ENCODE results near the gene PLAAT2. TPM values are rescaled to one million over a fixed set of nuclear protein-coding genes. Genes with fewer than 3 reads are reported as not detected.
A peak's percentile ranks its signal among the peaks of the same experiment; 100 is the strongest.

Gene PLAAT2
- polyA plus RNA-seq, 3 donors, result not detected

DNA sequence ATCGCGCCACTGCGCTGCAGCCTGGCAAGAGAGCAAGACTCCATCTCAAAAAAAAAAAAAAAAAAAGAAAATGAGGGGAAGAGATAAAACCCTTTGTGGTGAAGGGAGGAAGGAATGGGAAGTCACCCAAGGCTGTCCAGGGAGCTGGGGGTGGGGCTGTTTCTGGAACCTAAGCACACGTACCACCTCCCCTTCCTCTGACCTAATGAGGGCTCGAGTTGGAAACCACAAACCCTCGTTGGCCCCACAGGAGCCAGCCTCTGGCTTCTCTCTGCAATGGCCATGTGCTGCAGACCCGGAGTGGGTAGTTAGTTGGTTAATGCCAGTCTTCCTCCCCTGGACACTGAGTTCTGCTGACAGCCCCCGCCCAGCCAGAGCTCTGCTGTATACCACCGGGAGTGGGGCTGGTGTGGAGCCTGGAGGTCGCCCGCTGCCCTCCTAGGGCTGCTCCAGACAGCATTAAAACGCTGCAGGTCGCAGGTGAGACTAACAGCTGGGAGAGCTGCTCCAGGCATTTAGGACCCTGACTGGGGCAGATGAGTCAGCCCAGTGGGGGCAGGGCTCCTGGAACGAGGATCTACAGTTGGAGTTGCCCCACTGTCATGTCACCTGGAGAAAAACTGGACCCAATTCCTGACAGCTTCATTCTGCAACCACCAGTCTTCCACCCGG lies 57.2 kb downstream of the PLAAT2 start, which contains the start of gene LGALS12:
Gene LGALS12, plus strand, starts transcription at position 228 of the 672 bp plus-strand sequence. Its CDS starts 375 bp downstream, at position 603.
- peaks cover 23 to 30% of the 10 kb centered on the region in 2 donors for H3K36me3 Mint-ChIP-seq
- peaks cover 71% of the 10 kb centered on the region for H3K4me1 Mint-ChIP-seq
- peaks cover 74 to 75% of the 10 kb centered on the region in 2 donors for H3K4me1 ChIP-seq (ENCODE audit: control insufficient read depth in 1 of 2, insufficient read depth in 2 of 2, low read length in 2 of 2)
- H3K27ac Mint-ChIP-seq, result peak within 1 kb of the TSS; percentile 78 to 97 (median 92)
- H3K36me3 ChIP-seq (replicated peaks in 1 of 2; ENCODE audit: control insufficient read depth in 1 of 2, insufficient read depth in 2 of 2, low read length in 2 of 2), result peaks cover 21 to 27% of the 10 kb centered on the region in 2 donors
- H3K9me3 ChIP-seq (replicated peaks in 1 of 2; ENCODE audit: control insufficient read depth in 1 of 2, insufficient read depth in 1 of 2, low read length in 2 of 2), result no peaks in the 10 kb centered on the region
- intact Hi-C loops (cut with micrococcal nuclease), result loop anchor here in 1 of 2 donors (10.0 kb wide), 1 partner anchor 119 kb away; no protein-coding TSS in a partner anchor
- DNase-seq, result peak; percentile 45 to 64 (median 47)
- peak within 1 kb of the TSS; percentile 77 to 93 for H3K4me3 Mint-ChIP-seq
- H3K27me3 ChIP-seq (ENCODE audit: control insufficient read depth in 2 of 2, insufficient read depth in 2 of 2, low read length in 2 of 2), result no peaks in the 10 kb centered on the region
- TF ChIP-seq, protein P1, sequence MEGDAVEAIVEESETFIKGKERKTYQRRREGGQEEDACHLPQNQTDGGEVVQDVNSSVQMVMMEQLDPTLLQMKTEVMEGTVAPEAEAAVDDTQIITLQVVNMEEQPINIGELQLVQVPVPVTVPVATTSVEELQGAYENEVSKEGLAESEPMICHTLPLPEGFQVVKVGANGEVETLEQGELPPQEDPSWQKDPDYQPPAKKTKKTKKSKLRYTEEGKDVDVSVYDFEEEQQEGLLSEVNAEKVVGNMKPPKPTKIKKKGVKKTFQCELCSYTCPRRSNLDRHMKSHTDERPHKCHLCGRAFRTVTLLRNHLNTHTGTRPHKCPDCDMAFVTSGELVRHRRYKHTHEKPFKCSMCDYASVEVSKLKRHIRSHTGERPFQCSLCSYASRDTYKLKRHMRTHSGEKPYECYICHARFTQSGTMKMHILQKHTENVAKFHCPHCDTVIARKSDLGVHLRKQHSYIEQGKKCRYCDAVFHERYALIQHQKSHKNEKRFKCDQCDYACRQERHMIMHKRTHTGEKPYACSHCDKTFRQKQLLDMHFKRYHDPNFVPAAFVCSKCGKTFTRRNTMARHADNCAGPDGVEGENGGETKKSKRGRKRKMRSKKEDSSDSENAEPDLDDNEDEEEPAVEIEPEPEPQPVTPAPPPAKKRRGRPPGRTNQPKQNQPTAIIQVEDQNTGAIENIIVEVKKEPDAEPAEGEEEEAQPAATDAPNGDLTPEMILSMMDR (IDR thresholded peaks at IDR 0.05), result no peak
- H3K9ac ChIP-seq (ENCODE audit: insufficient read depth, low read length, poor library complexity, severe bottlenecking), result peak within 1 kb of the TSS; percentile 44
- peak within 1 kb of the TSS; percentile 87 for H3K4me2 ChIP-seq (replicated peaks; ENCODE audit: extremely low read depth, low read length, poor library complexity, severe bottlenecking)
- no peaks in the 10 kb centered on the region for H3K27me3 Mint-ChIP-seq (ENCODE audit: low read depth in 3 of 3)
- peak within 1 kb of the TSS; percentile 43 to 60 for H3K27ac ChIP-seq (ENCODE audit: low read depth in 1 of 2, low read length in 2 of 2)
- peak within 1 kb of the TSS; percentile 32 to 79 (median 36) for H3K4me3 ChIP-seq (replicated peaks in 1 of 3; ENCODE audit: low read depth in 2 of 3, low read length in 3 of 3)
- 1% methylated on average over 11 of the region's 15 CpGs for WGBS (ENCODE audit: insufficient coverage)
- peaks cover 0 to 7% (median 3%) of the 10 kb centered on the region in 7 donors for H3K9me3 Mint-ChIP-seq
- no peaks in the 10 kb centered on the region for H4K20me1 ChIP-seq (ENCODE audit: insufficient read depth, low read length)
- H2AFZ ChIP-seq (ENCODE audit: insufficient read depth, low read depth, low read length, poor library complexity, severe bottlenecking), result peak within 1 kb of the TSS; percentile 38
- H3K79me2 ChIP-seq (ENCODE audit: insufficient read depth, low read length), result peaks cover 22% of the 10 kb centered on the region

DNA sequence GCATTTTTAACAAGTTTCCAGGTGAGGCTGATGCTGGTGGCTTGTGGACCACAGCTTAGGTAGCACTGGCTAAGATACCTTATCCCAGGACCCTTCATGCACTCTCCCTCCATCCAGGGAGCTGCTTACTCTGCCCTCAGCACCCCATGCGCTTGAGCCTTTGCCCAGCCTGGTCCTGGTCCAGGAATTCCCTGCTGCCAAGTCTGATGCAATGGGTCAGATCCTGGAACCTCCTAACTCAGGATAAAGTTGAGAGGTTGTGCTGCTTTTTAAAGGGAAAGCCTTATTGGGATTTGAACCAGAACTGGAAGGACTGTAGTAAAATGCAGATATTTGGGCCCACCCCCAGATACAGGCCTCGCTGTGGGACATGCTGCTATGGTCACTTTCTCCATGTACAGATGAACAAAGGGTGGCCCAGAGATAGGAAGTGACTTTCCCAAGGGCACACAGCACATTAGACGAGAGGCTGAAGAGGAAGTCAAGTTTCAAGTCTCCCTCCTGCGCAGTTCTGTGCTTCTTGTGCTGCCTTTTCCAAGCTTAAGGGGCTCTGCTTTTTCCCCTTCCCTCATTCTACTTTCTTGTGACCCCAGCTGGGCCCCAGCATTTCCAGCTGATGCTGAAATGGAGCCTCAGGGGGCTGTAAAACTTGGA lies 58.1 kb downstream of the PLAAT2 start:
- H3K4me3 Mint-ChIP-seq, result peak overlapping the region; percentile 77 to 93
- Histone ChIP-seq H3K27ac (ENCODE audit: low read depth in 1 of 2, low read length in 2 of 2) (peak overlapping the region; percentile 43 to 60), H3K4me3 (replicated peaks in 1 of 3; ENCODE audit: low read depth in 2 of 3, low read length in 3 of 3) (peak overlapping the region in 1 of 3 experiments; percentile 79)

More for the DNA sequence above, 58.1 kb downstream of the PLAAT2 start:
- intact Hi-C loops (cut with micrococcal nuclease), result loop anchor here (5.0 to 10.0 kb wide), 2 partner anchors 57 to 120 kb away; partner anchors contain the start of gene PLAAT2 (in 1 of the 2)
- Histone ChIP-seq H3K79me2 (ENCODE audit: insufficient read depth, low read length) (peaks cover 22% of the 10 kb centered on the region), H2AFZ (ENCODE audit: insufficient read depth, low read depth, low read length, poor library complexity, severe bottlenecking) (peak overlapping the region; percentile 31), H3K9ac (ENCODE audit: insufficient read depth, low read length, poor library complexity, severe bottlenecking) (peak overlapping the region; percentile 37), H3K4me1 (ENCODE audit: control insufficient read depth in 1 of 2, insufficient read depth in 2 of 2, low read length in 2 of 2) (peaks cover 74 to 75% of the 10 kb centered on the region in 2 donors), H3K9me3 (replicated peaks in 1 of 2; ENCODE audit: control insufficient read depth in 1 of 2, insufficient read depth in 1 of 2, low read length in 2 of 2) (peaks cover 8 to 9% of the 10 kb centered on the region in 2 donors), H3K4me2 (replicated peaks; ENCODE audit: extremely low read depth, low read length, poor library complexity, severe bottlenecking) (peak overlapping the region; percentile 87), H3K27me3 (ENCODE audit: control insufficient read depth in 2 of 2, insufficient read depth in 2 of 2, low read length in 2 of 2) (no peaks in the 10 kb centered on the region), H4K20me1 (ENCODE audit: insufficient read depth, low read length) (no peaks in the 10 kb centered on the region), H3K36me3 (replicated peaks in 1 of 2; ENCODE audit: control insufficient read depth in 1 of 2, insufficient read depth in 2 of 2, low read length in 2 of 2) (peaks cover 11 to 18% of the 10 kb centered on the region in 2 donors)
- TF ChIP-seq, protein P1 (IDR thresholded peaks at IDR 0.05), result no peak
- Mint-ChIP-seq H3K9me3 (peaks cover 7 to 16% (median 11%) of the 10 kb centered on the region in 7 donors), H3K4me1 (peaks cover 71% of the 10 kb centered on the region), H3K27me3 (ENCODE audit: low read depth in 3 of 3) (no peaks in the 10 kb centered on the region), H3K36me3 (peaks cover 18 to 24% of the 10 kb centered on the region in 2 donors), H3K27ac (peak overlapping the region; percentile 65 to 97 (median 92))
- 100% methylated on average over 1 of the region's 4 CpGs for WGBS (ENCODE audit: insufficient coverage)
- peak in 2 of 3 donors; percentile 52 to 57 for DNase-seq

Measured in CD14-positive monocyte (primary cell).